ENCODE data around the gene UBASH3A.
"Not testable (repeated sequence)": the region's sequence is repeated elsewhere in the genome, so short reads cannot be mapped to it uniquely, and the experiment has no call there.

The UBASH3A gene

DNA sequence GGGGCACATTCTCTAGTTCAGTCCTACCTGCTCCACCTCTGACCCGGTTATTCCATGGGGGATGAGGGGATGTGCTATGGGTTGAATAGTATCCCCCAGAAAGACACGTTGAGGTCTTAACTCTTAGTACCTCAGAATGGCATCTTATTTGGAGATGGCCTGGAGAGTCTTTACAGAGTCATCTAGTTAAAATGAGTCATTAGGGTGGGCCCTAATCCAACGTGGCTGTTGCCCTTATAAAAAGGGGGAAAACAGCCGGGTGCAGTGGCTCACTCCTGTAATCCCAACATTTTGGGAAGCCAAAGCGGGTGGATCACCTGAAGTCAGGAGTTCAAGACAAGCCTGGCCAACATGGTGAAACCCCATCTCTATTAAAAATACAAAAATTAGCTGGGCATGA, 13.5 kb upstream of the UBASH3A start:
- DNase-seq (ENCODE audit: low read depth in 2 of 3, low spot score in 2 of 3) = no peak

- DNase-seq (ENCODE audit: low read depth in 2 of 3, low spot score in 2 of 3) = no peak
These were observed 13.0 kb upstream of the UBASH3A start for GRCh38 chr21:42390696-42391095.

- DNase-seq (ENCODE audit: low read depth in 2 of 3, low spot score in 2 of 3) = no peak
These were observed 12.4 kb upstream of the UBASH3A start for GRCh38 chr21:42391297-42391696.

DNA sequence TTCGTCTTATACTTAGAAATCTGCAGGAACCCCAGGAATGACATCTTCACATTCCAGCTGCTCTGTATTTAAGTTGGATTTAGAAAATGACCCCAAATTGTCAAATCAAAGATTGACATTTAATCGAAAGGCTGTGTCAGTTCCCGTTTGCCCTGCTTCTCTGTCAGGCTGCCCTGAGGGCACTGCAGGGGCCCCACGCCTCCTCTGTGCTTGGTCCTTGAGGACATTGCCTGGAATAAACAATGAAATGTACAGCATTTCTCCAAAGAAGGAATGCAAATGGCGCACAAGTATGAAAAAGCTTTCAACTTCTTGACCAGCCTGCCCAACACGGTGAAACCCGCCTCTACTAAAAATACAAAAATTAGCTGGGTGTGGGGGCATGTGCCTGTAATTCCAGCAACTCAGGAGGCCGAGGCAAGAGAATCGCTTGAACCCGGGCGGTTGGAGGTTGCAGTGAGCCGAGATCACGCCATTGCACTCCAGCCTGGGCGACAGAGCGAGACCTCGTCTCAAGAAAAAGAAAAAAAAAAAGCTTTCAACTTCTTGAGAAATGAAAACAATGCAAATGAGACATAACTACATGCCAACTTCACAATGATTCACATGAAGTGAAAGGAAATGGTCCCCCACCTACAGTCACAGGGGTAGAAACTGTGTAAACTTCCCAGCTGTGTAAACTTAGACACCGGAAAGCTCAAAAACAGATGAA, 10.8 kb upstream of the UBASH3A start:
- DNase-seq (ENCODE audit: low read depth in 2 of 3, low spot score in 2 of 3) = no peak

- DNase-seq (ENCODE audit: low read depth in 2 of 3, low spot score in 2 of 3) = no peak
These were observed 10.2 kb upstream of the UBASH3A start for GRCh38 chr21:42393443-42393950.

GRCh38 chr21:42395302-42395701, 8.4 kb upstream of the UBASH3A start:
- DNase-seq (ENCODE audit: low read depth in 2 of 3, low spot score in 2 of 3) = no peak

DNA sequence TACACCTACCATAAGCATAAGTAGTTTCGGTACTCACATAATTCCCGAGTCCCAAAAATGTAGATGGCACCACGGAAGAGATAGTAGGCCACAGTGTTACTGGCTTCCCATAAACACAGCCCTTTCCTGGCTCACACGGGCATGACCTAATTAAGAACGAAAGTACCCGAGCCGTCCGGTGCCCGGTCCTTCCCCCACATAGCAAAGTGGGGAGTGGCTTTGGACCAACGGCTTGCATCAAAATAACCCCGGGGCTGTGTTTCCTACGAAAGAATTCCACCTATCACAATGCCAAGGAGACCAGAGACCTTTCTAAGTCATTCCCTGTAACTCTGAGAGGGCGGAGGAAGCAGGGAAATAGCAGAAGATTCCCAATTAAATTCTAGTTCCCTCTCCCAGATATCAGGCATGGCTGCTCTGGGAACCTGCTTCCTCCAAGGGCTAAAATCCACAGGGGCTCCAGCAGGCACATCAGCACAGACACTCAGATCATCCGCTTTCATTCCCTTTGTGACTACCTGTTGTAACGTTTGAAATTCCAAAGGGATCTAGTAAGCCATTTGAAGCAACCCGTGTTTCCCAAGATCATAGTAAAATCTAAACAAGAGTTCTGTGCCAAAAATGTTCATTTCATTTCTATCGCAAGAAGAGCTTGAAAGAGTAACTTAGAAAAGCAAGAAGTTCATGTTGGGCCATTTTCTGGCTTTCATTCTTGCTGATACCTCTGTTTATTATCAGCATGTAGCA, 7.6 kb upstream of the UBASH3A start, which contains the start of gene TMPRSS3:
Gene TMPRSS3, minus strand, starts transcription at position 148 of the 747 bp plus-strand sequence. CDS start 635 bp downstream, outside the sequence.
- DNase-seq (ENCODE audit: low read depth in 2 of 3, low spot score in 2 of 3) = no peak

GRCh38 chr21:42396799-42397745, 6.6 kb upstream of the UBASH3A start:
- no peak for DNase-seq (ENCODE audit: low read depth in 2 of 3, low spot score in 2 of 3)

DNA sequence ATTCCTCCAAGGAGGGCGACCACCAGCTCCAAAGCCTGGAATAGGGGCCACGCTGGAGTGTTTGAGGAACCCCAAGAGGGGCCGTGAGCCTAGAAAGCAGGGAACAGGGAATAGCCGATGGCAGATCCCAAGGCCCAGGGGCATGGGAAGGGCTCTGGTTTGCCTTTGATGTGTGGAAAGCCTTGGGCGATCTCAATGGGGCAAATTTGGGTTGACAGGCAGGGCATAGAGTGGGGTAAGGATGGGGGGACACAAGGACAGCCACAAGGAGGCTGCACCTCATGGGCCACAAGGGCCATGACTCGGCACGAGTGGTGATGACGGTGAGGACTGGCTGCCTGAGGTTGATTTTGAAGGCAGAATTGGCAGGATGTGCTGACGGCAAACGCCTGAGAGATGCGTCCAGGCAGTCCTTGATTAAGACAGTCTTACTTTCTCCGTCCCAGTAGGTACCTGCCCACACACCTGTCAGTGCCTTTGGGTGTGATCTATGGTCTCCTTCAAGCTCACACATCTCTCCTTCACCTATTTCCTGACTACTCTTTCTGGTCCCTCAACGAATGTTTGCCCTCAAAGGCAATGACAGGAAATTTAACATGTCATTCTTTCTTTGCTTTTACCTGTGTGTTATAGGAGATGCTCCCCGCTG, 5.8 kb upstream of the UBASH3A start:
- no peak for DNase-seq (ENCODE audit: low read depth in 2 of 3, low spot score in 2 of 3)

GRCh38 chr21:42398436-42399028, 5.2 kb upstream of the UBASH3A start:
- no peak for DNase-seq (ENCODE audit: low read depth in 2 of 3, low spot score in 2 of 3)

DNA sequence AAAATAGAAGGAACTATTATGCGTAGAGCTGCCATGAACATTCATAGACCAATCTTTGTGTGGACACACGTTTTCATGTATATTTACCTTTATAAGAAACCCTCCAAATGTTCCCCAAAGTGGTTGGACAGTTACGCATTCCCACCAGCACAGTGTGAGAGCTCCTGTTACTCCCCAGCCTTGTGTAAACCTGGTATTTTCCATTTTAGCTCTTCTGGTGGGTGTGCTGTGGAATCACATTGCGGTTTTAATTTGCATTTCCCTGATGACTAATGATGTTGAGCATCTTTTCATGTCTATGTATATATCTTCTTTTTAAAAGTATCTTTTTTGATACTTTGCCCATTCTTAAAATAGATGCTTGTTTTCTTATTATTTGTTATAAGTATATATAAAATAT, 3.2 kb upstream of the UBASH3A start:
- no peak for DNase-seq (ENCODE audit: low read depth in 2 of 3, low spot score in 2 of 3)

DNA sequence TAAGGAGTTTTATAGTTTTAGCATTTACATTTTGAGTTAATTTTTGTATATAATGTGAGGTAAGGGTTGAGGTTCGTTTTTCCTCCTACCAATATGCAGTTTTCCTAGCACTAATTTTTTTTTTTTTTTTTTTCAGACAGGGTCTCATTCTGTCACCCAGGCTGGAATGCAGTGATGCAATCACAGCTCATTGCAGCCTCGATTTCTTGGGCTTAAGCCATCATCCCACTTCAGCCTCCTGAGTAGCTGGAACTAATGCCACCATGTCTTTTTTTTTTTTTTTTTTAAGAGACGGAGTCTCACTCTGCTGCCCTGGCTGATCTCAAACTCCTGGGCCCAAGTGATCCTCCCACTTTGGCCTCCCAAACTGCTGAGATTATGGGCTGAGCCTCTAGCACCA, 2.5 kb upstream of the UBASH3A start:
- no peak for DNase-seq (ENCODE audit: low read depth in 2 of 3, low spot score in 2 of 3)

- DNase-seq (ENCODE audit: low read depth in 2 of 3, low spot score in 2 of 3) = no peak
These were observed 1.9 kb upstream of the UBASH3A start for GRCh38 chr21:42401820-42402251.

- no peak for DNase-seq (ENCODE audit: low read depth in 2 of 3, low spot score in 2 of 3)
These were observed 837 bp downstream of the UBASH3A start for GRCh38 chr21:42404539-42404938.

DNA sequence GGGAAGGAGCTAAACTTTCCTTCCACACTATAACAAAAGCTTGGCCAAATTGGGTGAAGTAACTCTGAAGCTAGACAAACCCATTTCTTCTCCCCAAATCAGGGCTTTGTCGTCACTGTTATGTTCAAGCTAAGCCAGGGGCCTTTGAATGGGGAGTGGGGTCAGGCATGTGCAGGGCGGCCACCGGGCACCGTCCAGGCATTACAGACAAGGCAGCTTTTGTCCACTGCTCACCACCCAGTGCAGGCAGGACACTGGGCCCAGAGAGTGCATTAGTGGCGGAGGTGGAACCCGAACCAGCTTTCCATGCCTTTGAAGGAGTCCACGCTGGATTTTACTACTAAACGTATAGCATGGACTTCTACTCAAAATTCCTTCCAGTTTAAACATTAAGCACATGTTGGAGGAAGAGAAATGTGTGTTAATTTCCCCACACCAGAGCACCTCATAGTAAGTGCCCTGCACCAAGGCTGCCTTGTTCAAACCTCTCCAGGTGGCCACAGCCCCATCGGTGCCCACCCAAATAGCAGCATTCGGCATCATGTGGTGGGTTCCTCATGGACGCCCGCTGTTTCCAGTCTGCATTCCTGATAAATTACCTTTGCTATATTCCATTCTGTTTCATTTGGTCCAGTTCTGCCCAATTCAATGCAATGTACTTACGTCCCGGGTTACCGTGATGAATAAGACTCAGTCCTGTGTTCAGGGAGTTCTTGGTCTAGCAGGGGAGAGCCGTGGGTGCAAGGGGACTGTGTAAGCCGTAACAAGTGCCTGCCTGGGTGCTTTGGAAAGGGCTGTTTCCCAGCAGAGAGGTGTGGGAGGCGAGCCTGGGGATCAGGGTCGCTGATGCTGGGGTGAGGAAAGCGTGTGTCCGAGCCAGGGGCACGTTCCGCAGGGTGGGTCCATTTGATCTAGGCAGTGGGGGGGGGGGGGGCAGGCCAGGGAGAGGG, 1.6 kb downstream of the UBASH3A start:
- DNase-seq (ENCODE audit: low read depth in 2 of 3, low spot score in 2 of 3) = no peak

GRCh38 chr21:42406201-42406621, 2.5 kb downstream of the UBASH3A start:
- no peak for DNase-seq (ENCODE audit: low read depth in 2 of 3, low spot score in 2 of 3)

GRCh38 chr21:42406866-42407265, 3.2 kb downstream of the UBASH3A start:
- DNase-seq (ENCODE audit: low read depth in 2 of 3, low spot score in 2 of 3) = no peak

DNA sequence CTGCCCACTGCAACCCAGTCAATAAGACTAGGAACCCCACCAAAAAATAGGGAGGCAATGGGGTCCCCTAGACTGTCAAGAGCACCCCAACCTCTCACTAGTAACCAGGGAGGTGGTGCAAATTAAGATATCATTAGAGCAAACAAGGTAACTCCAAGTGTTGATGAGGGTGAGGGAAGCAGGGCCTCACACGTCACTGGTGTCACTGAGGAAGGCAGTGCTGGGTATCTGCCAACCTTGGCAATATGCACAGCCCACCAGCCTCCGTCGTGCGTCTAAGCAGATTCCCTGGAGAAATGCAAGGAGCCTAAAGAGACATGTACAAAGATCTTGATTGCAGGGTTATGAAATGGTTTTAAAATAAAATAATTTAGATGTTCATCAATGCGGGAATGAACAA, 3.8 kb downstream of the UBASH3A start:
- DNase-seq (ENCODE audit: low read depth in 2 of 3, low spot score in 2 of 3) = no peak

DNA sequence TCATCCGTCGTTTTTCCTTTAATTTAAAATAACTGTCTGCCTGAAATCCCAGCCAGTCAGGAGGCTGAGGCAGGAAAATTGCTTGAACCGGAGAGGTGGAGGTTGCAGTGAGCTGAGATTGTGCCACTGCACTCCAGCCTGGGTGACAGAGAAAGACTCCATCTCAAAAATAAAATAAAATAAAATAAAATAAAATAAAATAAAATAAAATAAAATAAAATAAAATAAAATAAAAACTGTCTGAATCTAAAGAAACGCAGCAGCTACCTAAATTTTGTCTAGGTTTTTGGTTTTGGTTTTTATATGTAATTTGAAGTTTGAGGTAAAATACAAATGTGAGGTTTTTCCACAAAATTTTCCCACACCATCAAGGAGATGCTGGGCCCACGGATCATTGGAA, 5.0 kb downstream of the UBASH3A start:
- DNase-seq (ENCODE audit: low read depth in 2 of 3, low spot score in 2 of 3) = not testable (repeated sequence)

All from activated CD8-positive, alpha-beta memory T cell treated with anti-CD3 and anti-CD28 coated beads for 48 hours (primary cell).